Posterior vena cava (tissue), 2 donors: ENCODE measurements around the gene OR10R2. TPM values are rescaled to one million over a fixed set of nuclear protein-coding genes. Genes with fewer than 3 reads are reported as not detected.

Experiments used
- DNase-seq: peaks from one replicate; pipeline ENCODE4 v3.0.0-alpha.2; 2020; ENCODE audit warnings: low spot score
- intact Hi-C, 2 donors: fragments of 100-400 bp; cut with DNase I; formaldehyde crosslinking; loops; one replicate each; pipeline versions ENCODE4 v1.14.1 to v1.14.2; 2022 to 2023
- total RNA-seq, 2 donors: library from RNA; stranded (reverse); fragmentation: NEBNext Ultra II Directional; extraction: Animal tissue kit (Norgen Biotek cat#: 25700); gene quantifications; one replicate each; pipeline ENCODE4 v1.2.1, GENCODE V29; 2021
- donor health status: DM: yes; HTN: yes; CAD: no.
- donor health status: DM: yes; HTN: yes; CAD: no.

The OR10R2 gene
- total RNA-seq, 2 donors from 2014 or later = not detected

DNA sequence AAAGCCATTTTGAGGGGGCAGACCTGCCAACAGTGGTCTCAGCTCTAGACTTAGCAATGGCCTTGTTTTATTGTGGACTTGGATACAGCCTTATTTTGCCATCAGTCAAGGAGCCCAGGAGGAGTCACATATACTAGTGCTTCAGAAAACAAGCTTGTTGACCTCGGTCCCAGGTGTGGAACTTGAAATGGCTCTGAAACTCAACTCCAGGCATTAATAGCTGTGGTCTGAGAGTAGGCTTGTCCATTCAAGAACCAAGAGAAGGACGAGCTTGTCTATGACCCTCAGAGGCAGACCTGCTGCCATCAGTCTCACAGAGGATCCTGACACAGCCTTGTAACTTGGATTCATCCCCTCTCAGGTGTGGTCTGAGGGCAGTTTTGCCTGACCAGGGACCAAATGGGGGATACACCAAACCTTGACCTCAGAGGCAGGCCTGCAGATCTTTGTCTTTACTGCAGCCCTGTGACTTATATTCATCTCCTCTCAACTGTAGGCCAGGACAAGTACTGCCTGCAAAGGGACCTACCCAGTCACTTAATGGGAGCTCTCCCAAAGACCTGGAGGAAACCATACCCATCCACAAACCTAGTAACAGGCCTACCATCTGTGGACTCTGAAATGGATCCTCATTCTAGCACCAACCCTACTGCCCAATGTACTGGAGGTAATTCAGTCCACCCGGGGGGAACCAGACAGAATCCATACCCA lies 49.1 kb downstream of the OR10R2 start:
- intact Hi-C loops = no loop called here
- no peak for DNase-seq

DNA sequence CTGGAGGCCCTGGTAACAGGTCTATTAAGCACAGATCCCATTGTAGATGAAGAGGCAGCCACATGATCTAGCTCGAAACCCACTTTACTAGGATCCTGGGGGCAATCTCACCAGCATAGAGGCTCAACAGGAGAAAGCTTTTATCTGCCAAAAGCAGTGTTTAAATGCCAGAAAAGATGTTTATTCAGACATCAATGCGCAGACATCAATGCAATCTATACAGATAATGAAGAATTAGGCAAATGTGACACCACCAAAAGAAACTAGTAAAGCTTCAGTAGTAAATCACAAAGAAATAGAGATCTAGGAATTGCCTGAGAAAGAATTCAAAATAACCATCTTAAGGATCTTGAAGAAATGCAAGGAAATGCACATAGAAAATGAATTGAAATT lies 49.6 kb downstream of the OR10R2 start:
- DNase-seq = no peak
- intact Hi-C loops = no loop called here

DNA sequence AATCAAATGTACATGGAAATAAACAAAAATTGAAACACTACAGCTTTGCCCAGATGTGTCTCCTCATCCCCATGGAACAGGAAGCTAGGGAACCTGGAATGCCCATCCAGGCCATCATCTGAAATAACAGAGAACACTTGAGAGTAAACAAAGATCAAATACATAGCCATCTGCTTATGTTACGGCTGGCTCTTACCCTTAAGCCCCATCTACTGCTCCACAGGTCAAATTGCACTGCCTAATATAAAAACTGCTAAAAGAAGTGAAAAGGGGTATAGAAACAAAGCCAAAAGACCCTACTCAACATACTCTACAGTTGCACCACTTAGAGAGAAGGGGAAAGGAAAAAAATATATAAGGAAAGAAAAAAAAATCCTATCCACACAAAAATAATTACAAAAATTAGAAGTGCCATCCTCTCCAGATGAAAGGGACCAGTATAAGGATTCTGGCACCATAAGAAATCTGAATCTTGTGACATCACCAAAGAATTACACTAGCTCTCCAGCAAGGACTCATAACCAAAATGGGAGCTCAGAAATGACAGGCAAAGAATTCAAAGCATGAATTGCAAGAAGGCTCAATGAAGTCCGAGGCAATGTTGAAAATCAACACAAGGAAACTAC lies 55.3 kb downstream of the OR10R2 start:
- no peak for DNase-seq
- intact Hi-C loops = no loop called here

Other genes starting within 250 kb of the OR10R2 start
- gene CD1A, start 217.8 kb upstream of the OR10R2 start, total RNA-seq = not detected
- under 1 TPM; 0.38 to 0.51 TPM for gene CD1C, start 182.3 kb upstream of the OR10R2 start, total RNA-seq
- not detected for gene CD1B, start 140.7 kb upstream of the OR10R2 start, total RNA-seq
- not detected for gene CD1E, start 118.3 kb upstream of the OR10R2 start, total RNA-seq
- not detected for gene OR10T2, start 72.8 kb upstream of the OR10R2 start, total RNA-seq
- gene OR10K2, start 46.0 kb upstream of the OR10R2 start, total RNA-seq = not detected
- not detected for gene OR10K1, start 10.4 kb upstream of the OR10R2 start, total RNA-seq
- gene OR6Y1, start 82.2 kb downstream of the OR10R2 start, total RNA-seq = not detected
- not detected for gene OR6P1, start 98.4 kb downstream of the OR10R2 start, total RNA-seq
- not detected for gene OR10X1, start 107.7 kb downstream of the OR10R2 start, total RNA-seq
- gene OR10Z1, start 133.0 kb downstream of the OR10R2 start, total RNA-seq = not detected
- under 1 TPM; 0.56 to 0.62 TPM for gene SPTA1, start 214.5 kb downstream of the OR10R2 start, total RNA-seq
- not detected for gene OR6K2, start 228.4 kb downstream of the OR10R2 start, total RNA-seq
- not detected for gene OR6K3, start 248.5 kb downstream of the OR10R2 start, total RNA-seq